Measurements from ENCODE around the gene CEP162. TPM values are rescaled to one million over a fixed set of nuclear protein-coding genes. Genes with fewer than 3 reads are reported as not detected.
"Not testable (repeated sequence)": the region's sequence is repeated elsewhere in the genome, so short reads cannot be mapped to it uniquely, and the experiment has no call there.

The CEP162 gene
- total RNA-seq, 1 donor from 2014 or later = 4.4 TPM

DNA sequence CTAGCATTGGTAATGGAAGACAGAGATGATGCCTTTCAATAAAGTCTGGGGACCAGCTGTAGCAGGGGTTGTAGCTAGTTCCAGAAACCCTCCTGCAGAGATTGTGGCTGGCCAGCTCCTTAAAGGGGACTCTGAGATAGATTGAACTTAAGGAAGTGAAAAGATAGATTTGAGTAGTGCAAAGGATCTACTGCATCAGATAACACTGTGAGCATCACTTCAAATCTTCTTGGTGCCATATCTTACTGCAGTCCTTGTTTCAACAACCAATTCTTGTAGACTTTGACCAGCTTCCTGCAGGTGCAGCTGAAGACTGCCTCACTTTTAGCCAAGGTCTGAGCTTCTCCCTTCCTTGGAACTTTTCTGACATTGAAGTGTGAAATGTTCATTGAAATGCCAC, 14.8 kb upstream of the CEP162 start:
- no peak for DNase-seq (ENCODE audit: low read depth, low spot score)

GRCh38 chr6:84228198-84228543, 728 bp upstream of the CEP162 start:
- no peak for DNase-seq (ENCODE audit: low read depth, low spot score)

GRCh38 chr6:84227044-84227433, 404 bp downstream of the CEP162 start:
- DNase-seq (ENCODE audit: low read depth, low spot score) = no peak

DNA sequence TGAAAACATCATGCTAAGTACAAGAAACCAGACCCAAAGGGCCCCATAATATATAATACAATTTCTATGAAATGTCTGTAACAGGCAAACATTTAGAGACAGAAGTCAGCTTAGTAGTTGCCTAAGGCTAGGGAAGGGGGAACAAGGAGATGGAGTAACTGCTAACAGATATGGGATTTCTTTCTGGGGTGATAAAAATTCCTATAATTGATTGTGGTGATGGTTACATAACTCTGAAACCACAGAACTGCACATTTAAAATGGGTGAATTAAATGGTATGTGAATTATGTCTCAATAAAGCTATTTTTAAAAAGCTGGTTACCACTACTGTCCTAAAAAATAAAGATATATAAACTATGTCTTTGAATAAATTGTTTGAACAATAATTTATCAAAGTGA, 3.2 kb downstream of the CEP162 start:
- no peak for DNase-seq (ENCODE audit: low read depth, low spot score)

DNA sequence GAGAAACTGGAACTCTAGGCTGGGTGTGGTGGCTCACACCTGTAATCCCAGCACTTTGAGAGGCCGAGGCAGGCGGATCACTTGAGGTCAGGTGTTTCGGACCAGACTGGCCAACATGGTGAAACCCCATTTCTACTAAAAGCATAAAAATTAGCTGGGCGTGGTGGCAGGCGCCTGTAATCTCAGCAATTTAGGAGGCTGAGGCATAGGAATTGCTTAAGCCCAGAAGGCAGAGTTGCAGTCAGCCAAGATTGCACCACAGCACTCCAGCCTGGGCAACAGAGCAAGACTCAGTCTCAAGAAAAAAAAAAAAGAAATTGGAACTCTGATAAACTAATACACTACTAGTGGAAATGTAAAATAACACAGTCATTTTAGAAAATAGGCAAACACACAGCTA, 3.8 kb downstream of the CEP162 start:
- not testable (repeated sequence) for DNase-seq (ENCODE audit: low read depth, low spot score)

- DNase-seq (ENCODE audit: low read depth, low spot score) = no peak
These were observed 5.0 kb downstream of the CEP162 start for GRCh38 chr6:84222426-84222825.

DNA sequence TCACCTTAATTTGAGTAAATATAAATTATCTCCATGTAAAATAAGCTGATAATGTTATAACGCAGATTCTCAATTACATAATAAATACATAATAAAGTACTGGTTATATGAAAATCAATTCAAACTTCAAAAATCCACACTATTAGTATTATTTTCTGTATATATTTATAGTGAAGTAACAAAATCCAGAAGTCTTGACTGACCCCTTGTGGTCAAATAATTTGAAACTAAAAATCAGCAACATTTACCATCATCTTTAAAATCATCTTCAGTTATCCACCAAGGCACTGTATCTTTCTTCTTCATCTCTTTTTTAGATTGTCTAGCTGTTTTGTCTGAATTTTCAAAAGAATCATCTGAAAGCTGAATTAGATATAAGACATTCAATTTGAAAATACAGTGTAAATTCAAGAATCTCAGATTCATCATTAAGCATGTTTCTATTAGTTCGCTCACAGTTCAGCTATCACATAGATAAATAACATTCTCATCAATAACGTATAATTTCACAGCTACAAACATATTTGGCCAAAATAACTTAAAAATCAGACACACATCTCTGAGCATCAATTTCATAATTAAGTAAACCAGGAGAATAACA, 6.5 kb downstream of the CEP162 start:
- no peak for DNase-seq (ENCODE audit: low read depth, low spot score)

DNA sequence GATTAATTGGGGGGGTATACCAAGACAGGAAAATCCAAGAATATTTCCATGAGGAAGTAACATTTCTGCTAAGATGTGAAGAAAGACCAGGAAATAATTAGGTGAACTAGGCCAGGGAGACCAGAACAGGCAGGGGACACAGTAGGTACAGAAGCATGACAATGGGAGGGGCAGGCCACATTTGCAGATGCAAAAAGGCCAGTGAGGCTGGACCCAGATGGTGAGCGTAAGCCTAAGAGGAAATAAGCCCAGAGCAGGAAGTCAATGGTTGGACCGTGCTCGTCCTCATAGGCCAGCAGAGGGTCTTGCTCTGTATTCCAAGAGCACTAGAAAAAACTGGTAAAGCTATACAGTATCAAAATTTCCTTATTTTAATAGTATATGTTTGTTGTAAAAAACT, 9.4 kb downstream of the CEP162 start:
- no peak for DNase-seq (ENCODE audit: low read depth, low spot score)

GRCh38 chr6:84213217-84213616, 14.2 kb downstream of the CEP162 start:
- no peak for DNase-seq (ENCODE audit: low read depth, low spot score)

GRCh38 chr6:84204011-84204410, 23.4 kb downstream of the CEP162 start:
- DNase-seq (ENCODE audit: low read depth, low spot score) = no peak

DNA sequence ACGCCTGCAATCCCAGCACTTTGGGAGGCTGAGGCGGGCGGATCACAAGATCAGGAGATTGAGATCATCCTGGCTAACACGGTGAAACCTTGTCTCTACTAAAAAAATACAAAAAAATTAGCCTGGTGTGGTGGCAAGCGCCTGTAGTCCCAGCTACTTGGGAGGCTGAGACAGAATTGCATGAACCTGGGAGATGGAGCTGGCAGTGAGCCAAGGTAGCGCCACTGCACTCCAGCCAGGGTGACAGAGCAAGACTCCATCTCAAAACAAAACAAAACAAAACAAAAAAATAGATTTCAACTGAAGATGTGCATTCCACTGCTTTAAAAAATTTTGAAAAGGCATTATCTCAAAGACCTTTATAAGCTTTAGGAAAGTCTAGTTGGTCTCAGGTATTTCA, 27.5 kb downstream of the CEP162 start:
- not testable (repeated sequence) for DNase-seq (ENCODE audit: low read depth, low spot score)

GRCh38 chr6:84197708-84198107, 29.7 kb downstream of the CEP162 start:
- no peak for DNase-seq (ENCODE audit: low read depth, low spot score)

- peak; percentile 35 for DNase-seq (ENCODE audit: low read depth, low spot score)
These were observed 34.2 kb downstream of the CEP162 start for GRCh38 chr6:84193114-84193708.

DNA sequence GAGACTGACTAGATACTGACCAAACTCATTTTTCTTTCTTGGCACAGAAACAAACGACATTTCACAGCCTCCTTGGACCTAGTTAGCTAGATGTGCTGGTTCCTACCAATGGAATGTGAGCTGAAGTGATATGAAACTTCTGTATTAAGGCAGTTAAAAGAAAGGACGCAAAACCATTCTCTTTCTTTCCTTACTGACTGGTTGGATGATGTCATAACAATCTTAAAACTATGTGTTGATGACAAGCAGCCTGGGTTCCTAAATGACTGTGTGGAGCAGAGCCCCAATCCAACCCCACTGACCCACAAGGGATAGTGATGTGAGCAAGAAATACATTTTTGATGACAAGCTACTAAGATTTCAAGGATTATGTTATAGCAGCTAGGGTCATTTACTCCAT, 35.6 kb downstream of the CEP162 start:
- DNase-seq (ENCODE audit: low read depth, low spot score) = no peak

DNA sequence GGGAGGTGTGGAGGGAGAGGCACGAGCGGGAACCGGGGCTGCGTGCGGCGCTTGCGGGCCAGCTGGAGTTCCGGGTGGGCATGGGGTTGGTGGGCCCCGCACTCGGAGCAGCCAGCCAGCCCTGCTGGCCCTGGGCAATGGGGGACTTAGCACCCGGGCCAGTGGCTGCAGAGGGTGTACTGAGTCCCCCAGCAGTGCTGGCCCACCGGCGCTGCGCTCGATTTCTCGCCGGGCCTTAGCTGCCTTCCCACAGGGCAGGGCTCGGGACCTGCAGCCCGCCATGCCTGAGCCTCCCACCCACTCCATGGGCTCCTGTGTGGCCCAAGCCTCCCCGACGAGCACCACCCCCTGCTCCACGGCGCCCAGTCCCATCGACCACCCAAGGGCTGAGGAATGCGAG, 38.1 kb downstream of the CEP162 start:
- not testable (repeated sequence) for DNase-seq (ENCODE audit: low read depth, low spot score)

GRCh38 chr6:84183430-84183829, 44.0 kb downstream of the CEP162 start:
- no peak for DNase-seq (ENCODE audit: low read depth, low spot score)

DNA sequence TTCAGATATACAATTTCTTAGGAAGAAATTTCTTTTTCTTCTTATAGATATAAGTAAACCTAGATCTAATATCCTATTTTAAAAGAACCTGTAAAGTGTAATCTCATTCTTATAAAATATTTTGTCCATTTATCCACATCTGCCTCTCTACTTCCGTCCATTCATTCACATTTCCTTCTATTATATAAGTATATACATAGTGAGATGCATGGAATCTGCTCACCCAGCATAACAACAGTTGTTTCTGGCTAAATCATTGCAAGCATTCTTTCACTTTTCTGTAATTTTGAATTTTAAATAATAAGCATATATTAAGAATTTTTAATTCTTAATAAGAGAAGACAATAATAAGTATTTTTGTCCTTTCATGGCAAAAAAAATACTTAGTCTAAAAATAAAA, 45.4 kb downstream of the CEP162 start:
- peak; percentile 19 for DNase-seq (ENCODE audit: low read depth, low spot score)

GRCh38 chr6:84177241-84177640, 50.2 kb downstream of the CEP162 start:
- DNase-seq (ENCODE audit: low read depth, low spot score) = no peak

DNA sequence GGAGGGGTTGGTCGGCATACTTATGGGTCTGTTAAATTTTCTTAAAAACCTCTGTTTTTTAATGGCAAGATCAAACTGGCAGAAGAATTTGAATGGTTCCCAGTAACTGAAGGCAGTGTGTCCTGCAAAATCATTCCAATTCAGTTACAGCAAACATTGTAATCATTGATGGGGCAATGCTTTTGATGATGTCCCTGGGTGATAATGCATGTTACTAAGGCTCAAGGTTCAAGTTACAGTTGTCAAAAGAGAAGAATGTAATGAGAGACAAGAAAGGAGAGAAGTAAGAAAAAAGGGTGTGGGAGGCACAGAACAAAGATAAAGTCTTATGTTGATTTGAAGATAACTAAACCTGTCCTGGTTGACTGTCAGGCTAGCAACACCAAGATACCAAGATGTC, 54.9 kb downstream of the CEP162 start:
- no peak for DNase-seq (ENCODE audit: low read depth, low spot score)

- DNase-seq (ENCODE audit: low read depth, low spot score) = no peak
These were observed 55.4 kb downstream of the CEP162 start for GRCh38 chr6:84172080-84172479.

- no peak for DNase-seq (ENCODE audit: low read depth, low spot score)
These were observed 60.0 kb downstream of the CEP162 start for GRCh38 chr6:84167457-84167856.

DNA sequence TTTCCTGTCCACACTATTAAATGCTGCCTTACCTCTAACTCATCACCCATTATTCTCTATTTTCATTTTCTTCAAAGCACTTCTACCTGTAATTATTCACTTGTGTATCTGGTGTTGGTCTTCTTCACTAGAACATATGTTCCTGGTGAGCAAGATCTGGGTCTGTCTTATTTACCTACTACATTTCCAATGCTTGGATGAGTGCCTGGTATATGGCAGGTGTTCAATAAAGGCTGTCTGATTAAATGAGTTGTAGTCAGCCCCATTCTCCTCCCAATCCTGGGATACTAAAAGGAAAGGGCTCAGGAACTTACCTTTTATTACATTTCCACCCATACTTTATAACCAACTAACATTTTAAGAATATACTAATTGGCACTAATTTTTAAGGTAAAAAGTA, 61.0 kb downstream of the CEP162 start:
- no peak for DNase-seq (ENCODE audit: low read depth, low spot score)

DNA sequence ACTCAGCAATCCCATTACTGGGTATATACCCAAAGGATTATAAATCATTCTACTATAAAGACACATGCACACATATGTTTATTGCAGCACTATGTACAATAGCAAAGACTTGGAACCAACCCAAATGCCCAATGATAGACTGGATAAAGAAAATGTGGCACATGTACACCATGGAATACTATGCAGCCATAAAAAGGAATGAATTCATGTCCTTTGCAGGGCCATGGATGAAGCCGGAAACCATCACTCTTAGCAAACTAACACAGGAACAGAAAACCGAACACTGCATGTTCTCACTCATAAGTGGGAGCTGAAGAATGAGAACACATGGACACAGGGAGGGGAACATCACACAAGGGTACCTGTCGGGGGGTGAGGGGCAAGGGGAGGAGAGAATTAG, 63.1 kb downstream of the CEP162 start:
- not testable (repeated sequence) for DNase-seq (ENCODE audit: low read depth, low spot score)

DNA sequence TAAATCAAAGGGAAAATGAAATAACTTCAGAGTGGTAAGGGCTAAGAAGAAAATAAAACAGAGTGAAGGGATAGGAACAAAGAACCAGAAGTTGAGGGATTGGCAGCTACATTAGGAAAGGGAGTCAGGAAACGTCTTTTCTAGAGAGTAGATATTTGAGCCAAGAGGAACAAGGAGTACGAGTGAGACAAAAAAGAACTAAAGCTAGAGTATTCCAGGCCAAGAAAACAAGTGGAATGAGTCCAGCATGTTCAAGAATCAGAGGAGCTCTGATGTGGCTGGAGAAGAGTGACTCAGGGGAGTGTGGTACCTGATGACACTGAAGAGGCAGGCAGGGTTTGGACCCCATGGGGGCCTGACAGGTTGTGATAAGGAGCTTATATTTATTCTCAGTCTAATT, 66.3 kb downstream of the CEP162 start:
- DNase-seq (ENCODE audit: low read depth, low spot score) = no peak

Measured in pulmonary artery endothelial cell (primary cell).